NCI-H128 (cell line): ENCODE results near the gene CIZ1.

ENCODE experiments used
- DNase-seq: peaks from one replicate; lab custom pipeline; 2025; ENCODE audit not compliant: unreplicated experiment; lab: John Stamatoyannopoulos, UW

CIZ1 gene

GRCh38 chr9:128127990-128128835, 63.2 kb downstream of the CIZ1 start:
- peak; percentile 63 for DNase-seq

- DNase-seq, result peak; percentile 48
These were observed 63.8 kb downstream of the CIZ1 start, which contains the start of gene PTGES2 for GRCh38 chr9:128127568-128127989. Gene PTGES2 (minus strand): TSS chr9:128127729. CDS start chr9:128127717, 12 bp downstream.

- DNase-seq, result no peak
These were observed 65.6 kb downstream of the CIZ1 start for GRCh38 chr9:128125580-128126354.

- DNase-seq, result peak; percentile 25
These were observed 66.3 kb downstream of the CIZ1 start for GRCh38 chr9:128124873-128125579.

GRCh38 chr9:128124451-128124850, 66.9 kb downstream of the CIZ1 start:
- no peak for DNase-seq

GRCh38 chr9:128123451-128124080, 67.8 kb downstream of the CIZ1 start:
- DNase-seq, result no peak

GRCh38 chr9:128122809-128123175, 68.6 kb downstream of the CIZ1 start:
- DNase-seq, result no peak

GRCh38 chr9:128121924-128122808, 69.2 kb downstream of the CIZ1 start:
- no peak for DNase-seq

- DNase-seq, result no peak
These were observed 69.9 kb downstream of the CIZ1 start for GRCh38 chr9:128121466-128121810.

GRCh38 chr9:128120741-128121465, 70.5 kb downstream of the CIZ1 start:
- no peak for DNase-seq

GRCh38 chr9:128120061-128120740, 71.2 kb downstream of the CIZ1 start:
- DNase-seq, result no peak

GRCh38 chr9:128118971-128119665, 72.3 kb downstream of the CIZ1 start:
- DNase-seq, result no peak

GRCh38 chr9:128118472-128118857, 72.9 kb downstream of the CIZ1 start:
- no peak for DNase-seq

- DNase-seq, result peak; percentile 94
These were observed 73.5 kb downstream of the CIZ1 start for GRCh38 chr9:128117613-128118471.

- no peak for DNase-seq
These were observed 75.0 kb downstream of the CIZ1 start for GRCh38 chr9:128116104-128117083.
